GM21423 (cell line): Measurements from ENCODE around the gene GPR75.
A peak's percentile ranks its signal among the peaks of the same experiment; 100 is the strongest.

Source experiments
- ATAC-seq: cut with Tn5 transposase; IDR thresholded peaks from one replicate; pipeline ENCODE4 v1.9.1; 2021; ENCODE audit warnings: mild to moderate bottlenecking, moderate library complexity; ENCODE audit not compliant: unreplicated experiment

The GPR75 gene

GRCh38 chr2:53859206-53860181, at the start of gene GPR75:
TSS of gene GPR75 (minus strand) at chr2:53859967. CDS start at chr2:53854756, 5,211 bp downstream.
- no peak for ATAC-seq

GRCh38 chr2:53907582-53907981, 47.8 kb upstream of the GPR75 start:
- ATAC-seq, result no peak

GRCh38 chr2:53905396-53905795, 45.6 kb upstream of the GPR75 start:
- ATAC-seq, result no peak

- ATAC-seq, result no peak
These were observed 43.2 kb upstream of the GPR75 start for GRCh38 chr2:53903011-53903410.

GRCh38 chr2:53901192-53901591, 41.4 kb upstream of the GPR75 start:
- ATAC-seq, result no peak

- ATAC-seq, result no peak
These were observed 37.1 kb upstream of the GPR75 start for GRCh38 chr2:53896864-53897263.

GRCh38 chr2:53886406-53887280, 26.9 kb upstream of the GPR75 start:
- peak; percentile 63 for ATAC-seq

GRCh38 chr2:53884883-53885282, 25.1 kb upstream of the GPR75 start:
- no peak for ATAC-seq

- ATAC-seq, result no peak
These were observed 22.2 kb upstream of the GPR75 start for GRCh38 chr2:53881986-53882385.

- no peak for ATAC-seq
These were observed 21.6 kb upstream of the GPR75 start for GRCh38 chr2:53881360-53881759.

GRCh38 chr2:53880756-53881155, 21.0 kb upstream of the GPR75 start:
- no peak for ATAC-seq

- no peak for ATAC-seq
These were observed 17.8 kb upstream of the GPR75 start for GRCh38 chr2:53877556-53877955.

GRCh38 chr2:53877112-53877511, 17.3 kb upstream of the GPR75 start:
- no peak for ATAC-seq

GRCh38 chr2:53874401-53874950, 14.7 kb upstream of the GPR75 start:
- ATAC-seq, result no peak

GRCh38 chr2:53867773-53868172, 8.0 kb upstream of the GPR75 start:
- no peak for ATAC-seq

GRCh38 chr2:53867169-53867568, 7.4 kb upstream of the GPR75 start:
- ATAC-seq, result no peak

GRCh38 chr2:53865962-53866361, 6.2 kb upstream of the GPR75 start:
- no peak for ATAC-seq

GRCh38 chr2:53865264-53865663, 5.5 kb upstream of the GPR75 start:
- ATAC-seq, result no peak

GRCh38 chr2:53863538-53864227, 3.9 kb upstream of the GPR75 start:
- ATAC-seq, result no peak

- no peak for ATAC-seq
These were observed 2.1 kb upstream of the GPR75 start for GRCh38 chr2:53861824-53862223.

- ATAC-seq, result no peak
These were observed 3.5 kb downstream of the GPR75 start for GRCh38 chr2:53856272-53856671.
